C4-2B (cell line): Measurements from ENCODE around the gene TUBB4B.

Experiments
- ZFX ChIP-seq: fragments of 450-650 bp; IDR thresholded peaks from 2 replicates; pipeline ENCODE4 v1.6.1; 2017
- TF ChIP-seq, protein P1 (sequence below): fragments of 450-650 bp; conservative IDR thresholded peaks from 2 replicates; pipeline ENCODE4 v1.5.1; 2017; ENCODE audit warnings: mild to moderate bottlenecking

GRCh38 chr9:137256362-137256761 lies 15.3 kb downstream of the TUBB4B start:
- TF ChIP-seq, protein P1, sequence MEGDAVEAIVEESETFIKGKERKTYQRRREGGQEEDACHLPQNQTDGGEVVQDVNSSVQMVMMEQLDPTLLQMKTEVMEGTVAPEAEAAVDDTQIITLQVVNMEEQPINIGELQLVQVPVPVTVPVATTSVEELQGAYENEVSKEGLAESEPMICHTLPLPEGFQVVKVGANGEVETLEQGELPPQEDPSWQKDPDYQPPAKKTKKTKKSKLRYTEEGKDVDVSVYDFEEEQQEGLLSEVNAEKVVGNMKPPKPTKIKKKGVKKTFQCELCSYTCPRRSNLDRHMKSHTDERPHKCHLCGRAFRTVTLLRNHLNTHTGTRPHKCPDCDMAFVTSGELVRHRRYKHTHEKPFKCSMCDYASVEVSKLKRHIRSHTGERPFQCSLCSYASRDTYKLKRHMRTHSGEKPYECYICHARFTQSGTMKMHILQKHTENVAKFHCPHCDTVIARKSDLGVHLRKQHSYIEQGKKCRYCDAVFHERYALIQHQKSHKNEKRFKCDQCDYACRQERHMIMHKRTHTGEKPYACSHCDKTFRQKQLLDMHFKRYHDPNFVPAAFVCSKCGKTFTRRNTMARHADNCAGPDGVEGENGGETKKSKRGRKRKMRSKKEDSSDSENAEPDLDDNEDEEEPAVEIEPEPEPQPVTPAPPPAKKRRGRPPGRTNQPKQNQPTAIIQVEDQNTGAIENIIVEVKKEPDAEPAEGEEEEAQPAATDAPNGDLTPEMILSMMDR: no peak
- no peak for TF ChIP-seq ZFX
